Skin of body (tissue), 2 donors: Measurements from ENCODE around the gene DUS2. TPM values are rescaled to one million over a fixed set of nuclear protein-coding genes. Genes with fewer than 3 reads are reported as not detected.
"Not testable (repeated sequence)": the region's sequence is repeated elsewhere in the genome, so short reads cannot be mapped to it uniquely, and the experiment has no call there.

Experiments
- DNase-seq: peaks from one replicate; lab custom pipeline; 2025; lab: John Stamatoyannopoulos, UW
- total RNA-seq: library from RNA; depleted of rRNA; stranded (reverse); fragments of >200 nt; gene quantifications from one replicate; pipeline ENCODE4 v1.2.3, GENCODE V29; 2014

DUS2 gene
- total RNA-seq, 1 donor from 2014 or later, result 11.0 TPM

- no peak for DNase-seq
Observed at GRCh38 chr16:68091380-68092261, 68.5 kb downstream of the DUS2 start.

- DNase-seq, result not testable (repeated sequence)
Observed at GRCh38 chr16:68092275-68092674, 69.2 kb downstream of the DUS2 start.

GRCh38 chr16:68093816-68094613, 70.9 kb downstream of the DUS2 start:
- peak; percentile 26 for DNase-seq

- no peak for DNase-seq
Observed at GRCh38 chr16:68094614-68094934, 71.5 kb downstream of the DUS2 start.

GRCh38 chr16:68096491-68096890, 73.4 kb downstream of the DUS2 start:
- no peak for DNase-seq

GRCh38 chr16:68097088-68097487, 74.0 kb downstream of the DUS2 start:
- DNase-seq, result no peak

- DNase-seq, result no peak
Observed at GRCh38 chr16:68097895-68098294, 74.8 kb downstream of the DUS2 start.

GRCh38 chr16:68100488-68100887, 77.4 kb downstream of the DUS2 start:
- no peak for DNase-seq

GRCh38 chr16:68105611-68106010, 82.5 kb downstream of the DUS2 start:
- no peak for DNase-seq

GRCh38 chr16:68107230-68107928, 84.3 kb downstream of the DUS2 start:
- DNase-seq, result not testable (repeated sequence)

GRCh38 chr16:68109156-68109555, 86.1 kb downstream of the DUS2 start:
- not testable (repeated sequence) for DNase-seq

- DNase-seq, result not testable (repeated sequence)
Observed at GRCh38 chr16:68110611-68111010, 87.5 kb downstream of the DUS2 start.

GRCh38 chr16:68111379-68111778, 88.3 kb downstream of the DUS2 start:
- no peak for DNase-seq

GRCh38 chr16:68113059-68113761, 90.1 kb downstream of the DUS2 start:
- DNase-seq, result no peak

- no peak for DNase-seq
Observed at GRCh38 chr16:68113765-68114240, 90.7 kb downstream of the DUS2 start.

- not testable (repeated sequence) for DNase-seq
Observed at GRCh38 chr16:68114939-68115338, 91.9 kb downstream of the DUS2 start.

- no peak for DNase-seq
Observed at GRCh38 chr16:68115851-68116250, 92.8 kb downstream of the DUS2 start.

- DNase-seq, result no peak
Observed at GRCh38 chr16:68116256-68116867, 93.3 kb downstream of the DUS2 start.

GRCh38 chr16:68117884-68118283, 94.8 kb downstream of the DUS2 start:
- no peak for DNase-seq

GRCh38 chr16:68118954-68119353, 95.9 kb downstream of the DUS2 start:
- not testable (repeated sequence) for DNase-seq

GRCh38 chr16:68120496-68120895, 97.4 kb downstream of the DUS2 start:
- not testable (repeated sequence) for DNase-seq
